ENCODE data around the gene GART. TPM values are rescaled to one million over a fixed set of nuclear protein-coding genes. Genes with fewer than 3 reads are reported as not detected.

The GART gene
- total and polyA plus RNA-seq, 2 of the 4 experiments (the other 2 are of a cell fraction), result 29.9 to 73.8 TPM

- no peak overlapping the region for H4K5ac ChIP-seq (ENCODE audit: low read depth, low read length)
- TF ChIP-seq SMC3 (IDR thresholded peaks at IDR 0.05; ENCODE audit: low read depth, low read length), result no peak
- TF ChIP-seq CEBPB (IDR thresholded peaks at IDR 0.05; ENCODE audit: low read depth, low read length), result no peak
- no peak for TF ChIP-seq RFX5 (IDR thresholded peaks at IDR 0.05; ENCODE audit: low read depth, low read length)
- no peak for TF ChIP-seq BHLHE40 (IDR thresholded peaks at IDR 0.05; ENCODE audit: low read depth, low read length)
- no peak for TF ChIP-seq ELK1 (IDR thresholded peaks at IDR 0.05; ENCODE audit: borderline replicate concordance, low read depth, low read length)
- TF ChIP-seq RAD21 (IDR thresholded peaks at IDR 0.05; ENCODE audit: low read length), result no peak
- no peak for TF ChIP-seq MXI1 (IDR thresholded peaks at IDR 0.05; ENCODE audit: borderline replicate concordance, low read depth, low read length)
- TF ChIP-seq POLR2A (IDR thresholded peaks at IDR 0.05; ENCODE audit: low read depth, low read length), result no peak
- no peak for TF ChIP-seq MAFK (IDR thresholded peaks at IDR 0.05; ENCODE audit: low read depth, low read length)
- TF ChIP-seq MAZ (IDR thresholded peaks at IDR 0.05; ENCODE audit: borderline replicate concordance, low read depth, low read length), result no peak
- no peak for TF ChIP-seq FOS (IDR thresholded peaks at IDR 0.05; ENCODE audit: low read depth, low read length)
- TF ChIP-seq, protein P1, sequence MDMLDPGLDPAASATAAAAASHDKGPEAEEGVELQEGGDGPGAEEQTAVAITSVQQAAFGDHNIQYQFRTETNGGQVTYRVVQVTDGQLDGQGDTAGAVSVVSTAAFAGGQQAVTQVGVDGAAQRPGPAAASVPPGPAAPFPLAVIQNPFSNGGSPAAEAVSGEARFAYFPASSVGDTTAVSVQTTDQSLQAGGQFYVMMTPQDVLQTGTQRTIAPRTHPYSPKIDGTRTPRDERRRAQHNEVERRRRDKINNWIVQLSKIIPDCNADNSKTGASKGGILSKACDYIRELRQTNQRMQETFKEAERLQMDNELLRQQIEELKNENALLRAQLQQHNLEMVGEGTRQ (IDR thresholded peaks at IDR 0.05; ENCODE audit: low read depth, low read length), result no peak
- TF ChIP-seq RCOR1 (IDR thresholded peaks at IDR 0.05; ENCODE audit: insufficient replicate concordance, low read length), result no peak
- no peak overlapping the region for H3K27ac ChIP-seq (ENCODE audit: insufficient read depth, low read length)
- H3K9me1 ChIP-seq (ENCODE audit: insufficient read depth, low read length), result no peaks in the 10 kb centered on the region
- H2AFZ ChIP-seq (replicated peaks; ENCODE audit: low read length, poor library complexity), result no peak overlapping the region
- H3K14ac ChIP-seq (replicated peaks; ENCODE audit: low read depth, low read length), result no peak overlapping the region
- no peak overlapping the region for H3K4me2 ChIP-seq (ENCODE audit: low read depth, low read length)
- no peaks in the 10 kb centered on the region for H3K27me3 ChIP-seq (ENCODE audit: control insufficient read depth, insufficient read depth, low read length)
- H4K8ac ChIP-seq (ENCODE audit: low read depth in 2 of 2, low read length in 2 of 2), result no peak overlapping the region
- H3K4ac ChIP-seq (ENCODE audit: low read depth, low read length), result no peak overlapping the region
- ChIA-PET POLR2A (ENCODE audit: unreplicated experiment) (no interaction called here), CTCF (no interaction called here)
- H3K36me3 ChIP-seq (ENCODE audit: control insufficient read depth, insufficient read depth, low read length), result peaks cover 18% of the 10 kb centered on the region
- in situ Hi-C loops (cut with MboI; ENCODE audit: low sequenced_read_pairs), result no loop called here
- no peak overlapping the region for H2BK20ac ChIP-seq (ENCODE audit: low read depth, low read length)
- no TSS peak for BruUV-seq (replicated peaks)
- no peak overlapping the region for H3K23ac ChIP-seq (ENCODE audit: low read depth, low read length)
- H2BK5ac ChIP-seq (ENCODE audit: low read depth, low read length, poor library complexity, severe bottlenecking), result no peak overlapping the region
- H4K91ac ChIP-seq (ENCODE audit: insufficient read depth, low read depth, low read length), result no peak overlapping the region
- H2BK15ac ChIP-seq (ENCODE audit: low read depth, low read length), result no peak overlapping the region
- DNase-seq (no peak), ATAC-seq (ENCODE audit: low read depth) (no peak)
- H3K4me3 ChIP-seq (ENCODE audit: insufficient read depth, low read depth, low read length), result no peak overlapping the region
- H3K9me3 ChIP-seq (ENCODE audit: control insufficient read depth, insufficient read depth, low read length), result no peaks in the 10 kb centered on the region
- H3K9ac ChIP-seq (ENCODE audit: low read depth, low read length), result no peak overlapping the region
- intact Hi-C loops (cut with micrococcal nuclease), result no loop called here
- H3K79me1 ChIP-seq (ENCODE audit: low read depth in 1 of 2, low read length in 2 of 2), result no peaks in the 10 kb centered on the region; a peak in 1 of 4 replicates
- H2AK9ac ChIP-seq (replicated peaks; ENCODE audit: low read depth, low read length, poor library complexity), result no peak overlapping the region
- no peak overlapping the region for H2BK120ac ChIP-seq (ENCODE audit: low read depth, low read length)
- no peaks in the 10 kb centered on the region for H4K20me1 ChIP-seq (ENCODE audit: insufficient read depth, low read length)
- no peak overlapping the region for H3K18ac ChIP-seq (ENCODE audit: low read depth, low read length)
- H3K56ac ChIP-seq (ENCODE audit: extremely low read depth, insufficient read depth, low read length), result no peak overlapping the region
- WGBS, 2 experiments (ENCODE audit: extremely low coverage in 2 of 2, insufficient read length in 1 of 2), result no CpG with 5 or more reads among the region's 8 CpGs
- no peak overlapping the region for H2AK5ac ChIP-seq (ENCODE audit: low read depth, low read length)
- no peaks in the 10 kb centered on the region for H3K4me1 ChIP-seq (ENCODE audit: control insufficient read depth, insufficient read depth, low read length)
- dilution Hi-C loops (cut with HindIII; ENCODE audit: low sequenced_read_pairs, unreplicated experiment), result no loop called here
These were observed 36.1 kb downstream of the GART start for GRCh38 chr21:33505833-33506232.

Data from IMR-90 (cell line).